ENCODE measurements around the gene IPO9. TPM values are rescaled to one million over a fixed set of nuclear protein-coding genes. Genes with fewer than 3 reads are reported as not detected.

Gene IPO9
- total RNA-seq, 1 donor from 2014 or later, result 50.2 TPM

- no peak for DNase-seq (ENCODE audit: low read depth)
- TF ChIP-seq, protein P1, sequence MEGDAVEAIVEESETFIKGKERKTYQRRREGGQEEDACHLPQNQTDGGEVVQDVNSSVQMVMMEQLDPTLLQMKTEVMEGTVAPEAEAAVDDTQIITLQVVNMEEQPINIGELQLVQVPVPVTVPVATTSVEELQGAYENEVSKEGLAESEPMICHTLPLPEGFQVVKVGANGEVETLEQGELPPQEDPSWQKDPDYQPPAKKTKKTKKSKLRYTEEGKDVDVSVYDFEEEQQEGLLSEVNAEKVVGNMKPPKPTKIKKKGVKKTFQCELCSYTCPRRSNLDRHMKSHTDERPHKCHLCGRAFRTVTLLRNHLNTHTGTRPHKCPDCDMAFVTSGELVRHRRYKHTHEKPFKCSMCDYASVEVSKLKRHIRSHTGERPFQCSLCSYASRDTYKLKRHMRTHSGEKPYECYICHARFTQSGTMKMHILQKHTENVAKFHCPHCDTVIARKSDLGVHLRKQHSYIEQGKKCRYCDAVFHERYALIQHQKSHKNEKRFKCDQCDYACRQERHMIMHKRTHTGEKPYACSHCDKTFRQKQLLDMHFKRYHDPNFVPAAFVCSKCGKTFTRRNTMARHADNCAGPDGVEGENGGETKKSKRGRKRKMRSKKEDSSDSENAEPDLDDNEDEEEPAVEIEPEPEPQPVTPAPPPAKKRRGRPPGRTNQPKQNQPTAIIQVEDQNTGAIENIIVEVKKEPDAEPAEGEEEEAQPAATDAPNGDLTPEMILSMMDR (IDR thresholded peaks at IDR 0.05; ENCODE audit: insufficient read depth, low read depth, low read length), result no peak
- no peak for TF ChIP-seq EZH2 (IDR thresholded peaks at IDR 0.05; ENCODE audit: insufficient read depth, low read length)
- Histone ChIP-seq H3K4me2 (ENCODE audit: low read length) (no peak overlapping the region), H3K27ac (ENCODE audit: low read depth, low read length) (no peak overlapping the region), H3K27me3 (ENCODE audit: insufficient read depth, low read length) (no peaks in the 10 kb centered on the region), H3K4me1 (ENCODE audit: insufficient read depth, low read length) (peaks cover 4% of the 10 kb centered on the region), H3K4me3 (ENCODE audit: insufficient read depth, low read depth, low read length) (no peak overlapping the region), H2AFZ (ENCODE audit: low read depth, low read length) (no peak overlapping the region), H3K36me3 (ENCODE audit: insufficient read depth, low read length) (peaks cover 4% of the 10 kb centered on the region), H3K9ac (ENCODE audit: low read length) (no peak overlapping the region), H4K20me1 (ENCODE audit: insufficient read depth, low read length) (peaks cover 61% of the 10 kb centered on the region), H3K9me3 (ENCODE audit: insufficient read depth, low read depth, low read length) (no peaks in the 10 kb centered on the region), H3K79me2 (ENCODE audit: insufficient read depth, low read length) (peaks cover 97% of the 10 kb centered on the region)
- Mint-ChIP-seq H3K27ac (ENCODE audit: unreplicated experiment) (no peak overlapping the region), H3K36me3 (ENCODE audit: low read depth, unreplicated experiment) (no peaks in the 10 kb centered on the region), H3K4me1 (ENCODE audit: low read depth, unreplicated experiment) (peaks cover 5% of the 10 kb centered on the region), H3K27me3 (ENCODE audit: low read depth, unreplicated experiment) (no peaks in the 10 kb centered on the region), H3K4me3 (ENCODE audit: unreplicated experiment) (no peak overlapping the region), H3K9me3 (ENCODE audit: unreplicated experiment) (no peaks in the 10 kb centered on the region)
- no peak for FAIRE-seq
Measured at GRCh38 chr1:201840490-201840889, 11.5 kb downstream of the IPO9 start.

DNA sequence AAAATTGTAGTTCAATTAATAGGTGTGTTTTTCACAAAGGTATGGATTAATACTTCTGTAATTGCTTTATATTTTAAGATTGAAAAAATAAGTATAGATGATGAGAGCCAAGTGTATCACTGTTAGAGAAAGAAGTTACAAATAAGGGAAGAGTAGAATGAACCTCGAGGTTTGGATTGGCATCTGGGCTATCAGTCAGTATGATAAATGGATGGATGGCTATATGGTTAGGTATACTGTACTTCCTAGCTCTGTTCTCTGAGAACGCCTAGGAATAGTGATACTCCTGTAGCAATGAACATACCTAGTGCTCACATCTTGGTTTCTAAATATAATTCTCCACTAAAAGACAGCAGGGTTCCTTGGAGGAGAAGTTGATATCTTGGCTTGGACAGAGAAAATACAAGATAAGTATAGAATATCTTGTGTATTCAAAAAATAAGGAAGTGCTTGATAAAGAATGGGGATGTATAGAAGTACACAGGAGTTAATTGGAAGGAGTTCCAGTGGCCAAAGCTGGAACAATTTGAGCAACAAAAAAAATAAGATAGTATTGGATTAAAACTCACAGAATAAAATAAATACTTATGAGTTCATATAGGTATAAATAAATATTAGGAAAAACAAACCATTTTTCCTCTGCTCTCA, 12.4 kb downstream of the IPO9 start:
- no peaks in the 10 kb centered on the region for H3K36me3 Mint-ChIP-seq (ENCODE audit: low read depth, unreplicated experiment)
- no peaks in the 10 kb centered on the region for H3K9me3 Mint-ChIP-seq (ENCODE audit: unreplicated experiment)
- no peak overlapping the region for H3K4me2 ChIP-seq (ENCODE audit: low read length)
- H3K4me3 ChIP-seq (ENCODE audit: insufficient read depth, low read depth, low read length), result no peak overlapping the region
- H3K27me3 ChIP-seq (ENCODE audit: insufficient read depth, low read length), result no peaks in the 10 kb centered on the region
- no peak overlapping the region for H2AFZ ChIP-seq (ENCODE audit: low read depth, low read length)
- peaks cover 98% of the 10 kb centered on the region for H3K79me2 ChIP-seq (ENCODE audit: insufficient read depth, low read length)
- H3K36me3 ChIP-seq (ENCODE audit: insufficient read depth, low read length), result no peaks in the 10 kb centered on the region
- H3K27me3 Mint-ChIP-seq (ENCODE audit: low read depth, unreplicated experiment), result no peaks in the 10 kb centered on the region
- no peak overlapping the region for H3K4me3 Mint-ChIP-seq (ENCODE audit: unreplicated experiment)
- peaks cover 12% of the 10 kb centered on the region for H3K4me1 ChIP-seq (ENCODE audit: insufficient read depth, low read length)
- TF ChIP-seq EZH2 (IDR thresholded peaks at IDR 0.05; ENCODE audit: insufficient read depth, low read length), result no peak
- TF ChIP-seq, protein P1 (IDR thresholded peaks at IDR 0.05; ENCODE audit: insufficient read depth, low read depth, low read length), result no peak
- no peaks in the 10 kb centered on the region for H3K9me3 ChIP-seq (ENCODE audit: insufficient read depth, low read depth, low read length)
- FAIRE-seq, result no peak
- H4K20me1 ChIP-seq (ENCODE audit: insufficient read depth, low read length), result peaks cover 58% of the 10 kb centered on the region
- DNase-seq (ENCODE audit: low read depth), result no peak
- H3K27ac ChIP-seq (ENCODE audit: low read depth, low read length), result no peak overlapping the region
- H3K27ac Mint-ChIP-seq (ENCODE audit: unreplicated experiment), result no peak overlapping the region
- H3K4me1 Mint-ChIP-seq (ENCODE audit: low read depth, unreplicated experiment), result peaks cover 7% of the 10 kb centered on the region
- no peak overlapping the region for H3K9ac ChIP-seq (ENCODE audit: low read length)

- Mint-ChIP-seq H3K27me3 (ENCODE audit: low read depth, unreplicated experiment) (no peaks in the 10 kb centered on the region), H3K36me3 (ENCODE audit: low read depth, unreplicated experiment) (no peaks in the 10 kb centered on the region), H3K4me1 (ENCODE audit: low read depth, unreplicated experiment) (peaks cover 7% of the 10 kb centered on the region), H3K27ac (ENCODE audit: unreplicated experiment) (no peak overlapping the region), H3K4me3 (ENCODE audit: unreplicated experiment) (no peak overlapping the region), H3K9me3 (ENCODE audit: unreplicated experiment) (no peaks in the 10 kb centered on the region)
- Histone ChIP-seq H3K4me2 (ENCODE audit: low read length) (no peak overlapping the region), H4K20me1 (ENCODE audit: insufficient read depth, low read length) (peaks cover 52% of the 10 kb centered on the region), H3K9me3 (ENCODE audit: insufficient read depth, low read depth, low read length) (no peaks in the 10 kb centered on the region), H3K9ac (ENCODE audit: low read length) (no peak overlapping the region), H3K79me2 (ENCODE audit: insufficient read depth, low read length) (peaks cover 98% of the 10 kb centered on the region), H3K4me3 (ENCODE audit: insufficient read depth, low read depth, low read length) (no peak overlapping the region), H3K4me1 (ENCODE audit: insufficient read depth, low read length) (peaks cover 15% of the 10 kb centered on the region), H3K27ac (ENCODE audit: low read depth, low read length) (no peak overlapping the region), H3K27me3 (ENCODE audit: insufficient read depth, low read length) (no peaks in the 10 kb centered on the region), H2AFZ (ENCODE audit: low read depth, low read length) (no peak overlapping the region), H3K36me3 (ENCODE audit: insufficient read depth, low read length) (no peaks in the 10 kb centered on the region)
- DNase-seq (ENCODE audit: low read depth) (no peak), FAIRE-seq (peak; percentile 60)
- TF ChIP-seq, protein P1 (IDR thresholded peaks at IDR 0.05; ENCODE audit: insufficient read depth, low read depth, low read length), result no peak
- TF ChIP-seq EZH2 (IDR thresholded peaks at IDR 0.05; ENCODE audit: insufficient read depth, low read length), result no peak
Measured at GRCh38 chr1:201842472-201843027, 13.6 kb downstream of the IPO9 start.

Data from astrocyte (in vitro differentiated cells and primary cell).